Naive thymus-derived CD4-positive, alpha-beta T cell (primary cell): ENCODE results near the gene ACOT6. TPM values are rescaled to one million over a fixed set of nuclear protein-coding genes. Genes with fewer than 3 reads are reported as not detected.
"Not testable (repeated sequence)": the region's sequence is repeated elsewhere in the genome, so short reads cannot be mapped to it uniquely, and the experiment has no call there.

ENCODE experiments used
- ATAC-seq: fragments of 150-1000 bp; cut with Tn5 transposase; 2 replicates; pipeline ENCODE4 v1.10.0; 2021; ENCODE audit warnings: mild to moderate bottlenecking, moderate library complexity
- CTCF ChIA-PET: fragments of 350-600 bp; sonication (Branson Sonifier 250); formaldehyde crosslinking; loops from one replicate; lab custom pipeline; 2021; ENCODE audit warnings: antibody characterized with exemption; lab: Charles Lee
- POLR2A ChIA-PET: fragments of 350-600 bp; sonication (Branson Sonifier 250); formaldehyde crosslinking; loops from one replicate; lab custom pipeline; 2021; ENCODE audit warnings: antibody characterized with exemption, inconsistent platforms; lab: Charles Lee
- DNase-seq, 9 donors: peaks; one replicate each; pipeline versions ENCODE4 v3.0.0 to v3.0.0-alpha.2; 2020 to 2022; ENCODE audit warnings: mixed read lengths in 1 of 9
- H3K27ac ChIP-seq: one replicate; pipeline ENCODE4 v1.7.0; 2013; ENCODE audit warnings: mild to moderate bottlenecking, low read depth, low read length, moderate library complexity
- H3K27me3 ChIP-seq, 2 donors: one replicate each; pipeline ENCODE4 v1.7.0; 2013; ENCODE audit warnings: low read length in 2 of 2, mild to moderate bottlenecking in 2 of 2, moderate library complexity in 2 of 2; ENCODE audit not compliant: control insufficient read depth in 2 of 2, insufficient read depth in 2 of 2
- H3K36me3 ChIP-seq, 3 experiments: 1 replicate in 2 of 3; 2 replicates in 1 of 3; pipeline ENCODE4 v1.7.0; 2013; ENCODE audit warnings: low read length in 3 of 3, mild to moderate bottlenecking in 3 of 3, moderate library complexity in 1 of 3; ENCODE audit not compliant: insufficient read depth in 3 of 3, control insufficient read depth in 2 of 3
- H3K4me1 ChIP-seq, 2 donors: one replicate each; pipeline ENCODE4 v1.7.0; 2013; ENCODE audit warnings: low read length in 2 of 2, mild to moderate bottlenecking in 2 of 2, moderate library complexity in 1 of 2; ENCODE audit not compliant: control insufficient read depth in 2 of 2, insufficient read depth in 2 of 2
- H3K4me3 ChIP-seq: 2 replicates; pipeline ENCODE4 v1.7.0; 2013; ENCODE audit warnings: mild to moderate bottlenecking, low read length
- H3K9me3 ChIP-seq, 3 experiments: 1 replicate in 2 of 3; 2 replicates in 1 of 3; pipeline ENCODE4 v1.7.0; 2013; ENCODE audit warnings: low read length in 3 of 3; ENCODE audit not compliant: control insufficient read depth in 2 of 3
- H3K27ac Mint-ChIP-seq, 9 donors: one replicate each; pipeline ENCODE4 v1.8.0; 2020 to 2022; ENCODE audit warnings: mixed read lengths in 9 of 9, mild to moderate bottlenecking in 8 of 9, moderate library complexity in 5 of 9, inconsistent platforms in 2 of 9
- H3K27me3 Mint-ChIP-seq, 5 donors: one replicate each; pipeline ENCODE4 v1.8.0; 2021 to 2022; ENCODE audit warnings: mixed read lengths in 5 of 5, mild to moderate bottlenecking in 1 of 5
- H3K36me3 Mint-ChIP-seq, 5 donors: one replicate each; pipeline ENCODE4 v1.8.0; 2020 to 2022; ENCODE audit warnings: mixed read lengths in 5 of 5, mild to moderate bottlenecking in 3 of 5, inconsistent platforms in 1 of 5
- H3K4me1 Mint-ChIP-seq, 7 donors: one replicate each; pipeline ENCODE4 v1.8.0; 2020 to 2022; ENCODE audit warnings: mixed read lengths in 7 of 7, mild to moderate bottlenecking in 3 of 7, inconsistent platforms in 1 of 7
- H3K4me3 Mint-ChIP-seq, 10 donors: one replicate each; pipeline ENCODE4 v1.8.0; 2020 to 2022; ENCODE audit warnings: mild to moderate bottlenecking in 10 of 10, mixed read lengths in 10 of 10, moderate library complexity in 6 of 10, inconsistent platforms in 2 of 10
- H3K9me3 Mint-ChIP-seq, 11 donors: one replicate each; pipeline ENCODE4 v1.8.0; 2020 to 2022; ENCODE audit warnings: mixed read lengths in 11 of 11, mild to moderate bottlenecking in 4 of 11, inconsistent platforms in 1 of 11, moderate library complexity in 1 of 11
- intact Hi-C, 2 donors: fragments of 100-400 bp; cut with micrococcal nuclease; formaldehyde crosslinking; loops; one replicate each; pipeline ENCODE4 v1.15.1; 2023
- polyA plus RNA-seq, 2 donors: library from polyadenylated mRNA; unstranded; fragments of 300-500 nt; fragmentation: Illumina TruSeq; gene quantifications; one replicate each; pipeline ENCODE4 v1.2.3, GENCODE V29; 2021
- total RNA-seq, 6 experiments: library from RNA in 5 of 6; stranded (reverse) in 5 of 6; gene quantifications; 1 replicate in 5 of 6; 2 replicates in 1 of 6; pipeline ENCODE4 v1.2.3 and lab custom pipeline; 2021 to 2026

The ACOT6 gene
- total RNA-seq: under 1 TPM in 1 of 5 experiments, not detected in 4; 0.27 TPM
- not detected for polyA plus RNA-seq
- total RNA-seq (lab: John Stamatoyannopoulos, UW): not detected

- H3K27me3 Mint-ChIP-seq: peaks cover 0 to 10% (median 0%) of the 10 kb centered on the region in 5 donors
- POLR2A ChIA-PET: interaction anchor here (0.6 to 1.7 kb wide), 18 partner anchors 13 to 268 kb away, joined by 3 to 20 read pairs (median 4); partner anchors contain the start of genes ACOT2, ACOT4, NUMB and RIOX1
- CTCF ChIA-PET: interaction anchor here (0.6 to 1.5 kb wide), 2 partner anchors 39 to 104 kb away, joined by 4 read pairs; no protein-coding TSS in a partner anchor
- no peaks in the 10 kb centered on the region for H3K9me3 ChIP-seq
- intact Hi-C loops: loop anchor here (1.0 to 2.0 kb wide), 6 partner anchors 20 to 406 kb away; partner anchors contain the start of genes ACOT2 (in 2 of the 2), BBOF1 (in 1 of the 2), DNAL1 (in 1 of the 2) and ENTPD5 (in 1 of the 2)
- H3K36me3 Mint-ChIP-seq: peaks cover 0 to 3% (median 0%) of the 10 kb centered on the region in 5 donors
- H3K4me3 ChIP-seq: peak within 1 kb of the TSS; percentile 73
- peaks cover 0 to 4% (median 0%) of the 10 kb centered on the region in 11 donors for H3K9me3 Mint-ChIP-seq
- H3K36me3 ChIP-seq: no peaks in the 10 kb centered on the region
- DNase-seq: peak; percentile 54 to 83 (median 79)
- peak within 1 kb of the TSS; percentile 65 for H3K27ac ChIP-seq
- H3K4me1 Mint-ChIP-seq: peaks cover 0 to 14% (median 0%) of the 10 kb centered on the region in 7 donors
- peak within 1 kb of the TSS; percentile 72 to 90 (median 84) for H3K27ac Mint-ChIP-seq
- no peaks in the 10 kb centered on the region for H3K27me3 ChIP-seq
- H3K4me3 Mint-ChIP-seq: peak within 1 kb of the TSS; percentile 82 to 90 (median 88)
- H3K4me1 ChIP-seq: no peaks in the 10 kb centered on the region
- peak; percentile 94 for ATAC-seq
Measured at GRCh38 chr14:73612339-73613045, at the start of gene ACOT6. Gene ACOT6 (plus strand): TSS chr14:73612517. CDS start chr14:73612572, 55 bp downstream.

GRCh38 chr14:73562696-73563095 is 49.6 kb upstream of the ACOT6 start:
- H3K27me3 Mint-ChIP-seq, ATAC-seq, H3K27ac ChIP-seq, DNase-seq, H3K27ac Mint-ChIP-seq, H3K36me3 ChIP-seq, H3K27me3 ChIP-seq, H3K4me3 Mint-ChIP-seq, H3K9me3 ChIP-seq, POLR2A ChIA-PET, CTCF ChIA-PET, H3K4me3 ChIP-seq, H3K4me1 ChIP-seq: not testable (repeated sequence)
- Mint-ChIP-seq H3K9me3 (peaks cover 0 to 19% (median 5%) of the 10 kb centered on the region in 11 donors), H3K4me1 (peaks cover 16 to 33% (median 24%) of the 10 kb centered on the region in 7 donors), H3K36me3 (peaks cover 4 to 30% (median 23%) of the 10 kb centered on the region in 5 donors)
- intact Hi-C loops: loop anchor here in 1 of 2 donors (10.0 kb wide), 1 partner anchor 152 kb away; the partner anchor contains the start of gene PNMA1

- H3K27me3 Mint-ChIP-seq, H3K27ac ChIP-seq, H3K27me3 ChIP-seq, DNase-seq, H3K36me3 ChIP-seq, H3K4me3 ChIP-seq, ATAC-seq, H3K9me3 ChIP-seq: not testable (repeated sequence)
- intact Hi-C loops: loop anchor here in 1 of 2 donors (5.0 to 10.0 kb wide), 2 partner anchors 39 to 148 kb away; partner anchors contain the start of gene PNMA1
- H3K4me3 Mint-ChIP-seq: peak overlapping the region in 2 of 10 donors; percentile 92 to 96
- H3K4me1 ChIP-seq: peaks cover 21% of the 10 kb centered on the region in 2 donors
- H3K27ac Mint-ChIP-seq: peak overlapping the region in 1 of 9 donors; percentile 79
- POLR2A ChIA-PET: interaction anchor here (1.8 kb wide), 1 partner anchor 57 kb away, joined by 5 read pairs; no protein-coding TSS in a partner anchor
- peaks cover 0 to 17% (median 5%) of the 10 kb centered on the region in 11 donors for H3K9me3 Mint-ChIP-seq
- H3K36me3 Mint-ChIP-seq: peaks cover 4 to 31% (median 25%) of the 10 kb centered on the region in 5 donors
- CTCF ChIA-PET: interaction anchor here (0.6 kb wide), 1 partner anchor 217 kb away, joined by 3 read pairs; no protein-coding TSS in a partner anchor
- H3K4me1 Mint-ChIP-seq: peaks cover 29 to 55% (median 46%) of the 10 kb centered on the region in 7 donors
Measured at GRCh38 chr14:73566431-73566830, 45.9 kb upstream of the ACOT6 start.

- not testable (repeated sequence) for H3K36me3 ChIP-seq, H3K9me3 ChIP-seq, H3K27me3 ChIP-seq, H3K27me3 Mint-ChIP-seq, DNase-seq, ATAC-seq, H3K27ac ChIP-seq
- intact Hi-C loops: loop anchor here in 1 of 2 donors (5.0 to 10.0 kb wide), 2 partner anchors 40 to 148 kb away; partner anchors contain the start of gene PNMA1
- Histone ChIP-seq H3K4me1 (peaks cover 21% of the 10 kb centered on the region in 2 donors), H3K4me3 (peak overlapping the region; percentile 73)
- Mint-ChIP-seq H3K9me3 (peaks cover 0 to 12% (median 4%) of the 10 kb centered on the region in 11 donors), H3K4me1 (peaks cover 29 to 53% (median 46%) of the 10 kb centered on the region in 7 donors), H3K4me3 (peak overlapping the region; percentile 6 to 97 (median 94)), H3K36me3 (peaks cover 4 to 28% (median 22%) of the 10 kb centered on the region in 5 donors), H3K27ac (peak overlapping the region in 3 of 9 donors; percentile 79 to 95 (median 92))
- ChIA-PET POLR2A (interaction anchor here (1.0 to 1.8 kb wide), 4 partner anchors 25 to 58 kb away, joined by 3 to 5 read pairs (median 4); partner anchors contain the start of genes ACOT4 and ACOT6), CTCF (interaction anchor here (4.6 kb wide), 1 partner anchor 57 kb away, joined by 41 read pairs; no protein-coding TSS in a partner anchor)
Measured at GRCh38 chr14:73566935-73567334, 45.4 kb upstream of the ACOT6 start.

GRCh38 chr14:73567358-73567757 is 45.0 kb upstream of the ACOT6 start:
- H3K4me3 ChIP-seq: peak overlapping the region; percentile 73
- ATAC-seq (no peak), DNase-seq (no peak)
- no peaks in the 10 kb centered on the region for H3K36me3 ChIP-seq
- no peak overlapping the region for H3K27ac ChIP-seq
- Mint-ChIP-seq H3K9me3 (peaks cover 0 to 8% (median 2%) of the 10 kb centered on the region in 11 donors), H3K4me1 (peaks cover 29 to 52% (median 46%) of the 10 kb centered on the region in 7 donors), H3K36me3 (peaks cover 4 to 23% (median 20%) of the 10 kb centered on the region in 5 donors), H3K4me3 (peak overlapping the region; percentile 92 to 97 (median 94)), H3K27me3 (no peaks in the 10 kb centered on the region), H3K27ac (peak overlapping the region in 5 of 9 donors; percentile 92 to 98 (median 95))
- CTCF ChIA-PET: interaction anchor here (4.6 kb wide), 1 partner anchor 58 kb away, joined by 41 read pairs; no protein-coding TSS in a partner anchor
- no peaks in the 10 kb centered on the region for H3K27me3 ChIP-seq
- intact Hi-C loops: loop anchor here in 1 of 2 donors (5.0 to 10.0 kb wide), 2 partner anchors 40 to 147 kb away; partner anchors contain the start of gene PNMA1
- peaks cover 21% of the 10 kb centered on the region in 2 donors for H3K4me1 ChIP-seq
- no peaks in the 10 kb centered on the region for H3K9me3 ChIP-seq
- POLR2A ChIA-PET: interaction anchor here (1.0 to 3.8 kb wide), 5 partner anchors 24 to 109 kb away, joined by 3 to 35 read pairs (median 4); partner anchors contain the start of genes ACOT4, ACOT6, NUMB and RIOX1
